Panc1 (cell line): Measurements from ENCODE around the gene FZD7.

Source experiments
- CTCF ChIP-seq: fragments of 450-650 bp; IDR thresholded peaks from 2 replicates; pipeline ENCODE4 v1.5.1; 2017; ENCODE audit warnings: mild to moderate bottlenecking
- POLR2AphosphoS5 ChIP-seq: IDR thresholded peaks from 2 replicates; pipeline ENCODE4 v1.6.1; 2012; ENCODE audit warnings: mild to moderate bottlenecking, low read depth, low read length, moderate library complexity
- REST ChIP-seq, 2 experiments: IDR thresholded peaks; 2 replicates each; pipeline ENCODE4 v1.6.1; 2011 to 2012; ENCODE audit warnings: low read depth in 2 of 2, control low read depth in 1 of 2, low read length in 1 of 2, mild to moderate bottlenecking in 1 of 2, moderate library complexity in 1 of 2; ENCODE audit not compliant: insufficient read depth in 1 of 2
- TCF7L2 ChIP-seq: IDR thresholded peaks from 2 replicates; pipeline ENCODE4 v1.6.1; 2011; ENCODE audit warnings: mild to moderate bottlenecking, low read depth, low read length, inconsistent platforms

- TF ChIP-seq CTCF = no peak
- TF ChIP-seq POLR2AphosphoS5 = no peak
- no peak for TF ChIP-seq REST (IDR thresholded peaks at IDR 0.05; ENCODE audit: insufficient read depth in 1 of 2, low read depth in 2 of 2, low read length in 1 of 2)
- TF ChIP-seq TCF7L2 = no peak
Measured at GRCh38 chr2:202052235-202052634, 18.6 kb downstream of the FZD7 start.
